VCaP (cell line): ENCODE measurements around the gene SDK1.

Experiments used
- H3K27ac ChIP-seq: fragments of 450-650 bp; 2 replicates; pipeline ENCODE4 v1.5.1; 2017
- TF ChIP-seq, protein P1 (sequence below): fragments of 450-650 bp; conservative IDR thresholded peaks from 2 replicates; pipeline ENCODE4 v1.5.1; 2017; ENCODE audit warnings: mild to moderate bottlenecking, moderate library complexity

The SDK1 gene

DNA sequence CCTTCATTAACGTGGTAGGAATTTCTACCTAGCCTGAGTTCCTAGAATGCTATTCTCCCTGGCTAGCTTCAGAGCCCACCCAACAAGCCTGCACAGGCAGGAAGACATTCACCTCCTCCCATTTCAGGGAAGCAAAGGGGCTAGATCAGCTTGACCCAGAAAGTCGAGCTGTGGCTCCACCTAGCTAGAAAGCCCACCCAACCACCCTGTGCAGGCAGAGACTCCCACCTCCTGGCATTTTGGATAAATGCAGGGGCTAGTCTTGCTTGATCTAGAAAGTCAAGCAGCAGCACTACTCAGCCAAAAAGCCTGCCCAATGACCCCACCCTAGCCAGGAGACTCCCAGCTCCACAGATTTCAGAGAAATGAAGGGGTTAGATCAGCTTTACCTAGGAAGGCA is 479.5 kb downstream of the SDK1 start:
- TF ChIP-seq, protein P1, sequence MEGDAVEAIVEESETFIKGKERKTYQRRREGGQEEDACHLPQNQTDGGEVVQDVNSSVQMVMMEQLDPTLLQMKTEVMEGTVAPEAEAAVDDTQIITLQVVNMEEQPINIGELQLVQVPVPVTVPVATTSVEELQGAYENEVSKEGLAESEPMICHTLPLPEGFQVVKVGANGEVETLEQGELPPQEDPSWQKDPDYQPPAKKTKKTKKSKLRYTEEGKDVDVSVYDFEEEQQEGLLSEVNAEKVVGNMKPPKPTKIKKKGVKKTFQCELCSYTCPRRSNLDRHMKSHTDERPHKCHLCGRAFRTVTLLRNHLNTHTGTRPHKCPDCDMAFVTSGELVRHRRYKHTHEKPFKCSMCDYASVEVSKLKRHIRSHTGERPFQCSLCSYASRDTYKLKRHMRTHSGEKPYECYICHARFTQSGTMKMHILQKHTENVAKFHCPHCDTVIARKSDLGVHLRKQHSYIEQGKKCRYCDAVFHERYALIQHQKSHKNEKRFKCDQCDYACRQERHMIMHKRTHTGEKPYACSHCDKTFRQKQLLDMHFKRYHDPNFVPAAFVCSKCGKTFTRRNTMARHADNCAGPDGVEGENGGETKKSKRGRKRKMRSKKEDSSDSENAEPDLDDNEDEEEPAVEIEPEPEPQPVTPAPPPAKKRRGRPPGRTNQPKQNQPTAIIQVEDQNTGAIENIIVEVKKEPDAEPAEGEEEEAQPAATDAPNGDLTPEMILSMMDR = no peak
- H3K27ac ChIP-seq = no peak overlapping the region

DNA sequence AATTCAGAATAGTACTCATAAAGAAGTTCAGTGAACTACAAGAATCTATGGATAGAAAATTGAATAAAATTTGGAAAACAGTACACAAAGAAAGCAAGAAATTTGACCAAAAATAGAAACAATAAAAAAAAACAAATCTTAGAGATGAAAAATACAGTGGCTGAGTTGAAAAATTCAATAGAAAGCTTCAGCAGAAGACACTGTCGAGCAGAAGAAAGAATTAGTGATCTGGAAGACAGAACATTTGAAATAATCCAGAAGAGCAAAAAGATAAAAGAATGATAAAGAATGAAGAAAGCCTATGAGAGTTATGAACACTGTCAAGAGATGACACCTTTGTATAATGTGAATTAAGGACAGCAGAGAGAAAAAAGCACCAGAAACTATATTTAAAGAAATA is 480.6 kb downstream of the SDK1 start:
- H3K27ac ChIP-seq = no peak overlapping the region
- TF ChIP-seq, protein P1 = no peak

DNA sequence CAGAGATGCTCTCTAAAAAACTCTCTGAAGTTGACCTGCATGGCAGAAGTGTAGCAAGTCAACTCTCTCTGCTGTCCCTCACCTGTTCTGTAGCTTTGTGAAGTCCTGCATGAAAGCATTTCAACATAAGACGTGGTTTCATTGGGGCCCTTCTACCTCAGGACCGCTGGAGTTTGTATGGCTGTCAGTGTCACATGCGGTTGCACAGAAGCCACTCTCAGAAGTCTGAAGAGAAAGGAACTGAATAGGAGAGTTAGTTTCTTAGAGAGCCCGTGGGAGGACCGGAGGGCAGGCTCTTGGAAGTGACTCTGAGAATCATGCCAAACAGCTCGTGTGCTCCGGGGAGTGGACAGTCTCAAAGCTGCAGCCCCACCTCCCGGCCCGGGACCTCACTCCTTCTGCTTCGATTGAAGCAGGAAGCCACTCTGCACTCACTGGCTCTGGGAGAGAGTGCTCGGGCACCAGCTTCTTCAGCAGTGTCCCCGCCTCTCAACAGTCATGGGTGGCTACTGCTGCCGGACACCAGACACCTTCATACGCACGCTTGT is 486.7 kb downstream of the SDK1 start:
- no peak overlapping the region for H3K27ac ChIP-seq
- TF ChIP-seq, protein P1 = no peak

DNA sequence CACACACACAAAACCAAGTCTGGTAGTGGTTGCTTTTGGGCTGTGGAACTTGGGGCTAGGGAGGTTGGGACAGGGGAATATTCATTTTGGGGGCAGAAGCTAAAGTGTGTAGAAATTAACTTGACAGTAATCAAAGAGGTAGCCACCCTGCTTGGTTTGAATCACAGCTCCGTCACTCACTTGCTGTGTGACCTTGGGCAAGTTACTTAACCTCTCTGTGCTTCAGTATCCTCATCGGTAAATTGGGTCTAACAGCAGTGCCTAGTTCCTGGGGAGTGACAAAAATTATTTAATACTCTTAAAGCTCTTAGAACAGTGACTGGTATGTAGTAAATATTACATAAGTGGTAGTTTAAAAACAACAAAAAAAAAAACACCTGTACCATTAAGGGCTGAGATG is 489.8 kb downstream of the SDK1 start:
- no peak overlapping the region for H3K27ac ChIP-seq
- TF ChIP-seq, protein P1 = no peak

DNA sequence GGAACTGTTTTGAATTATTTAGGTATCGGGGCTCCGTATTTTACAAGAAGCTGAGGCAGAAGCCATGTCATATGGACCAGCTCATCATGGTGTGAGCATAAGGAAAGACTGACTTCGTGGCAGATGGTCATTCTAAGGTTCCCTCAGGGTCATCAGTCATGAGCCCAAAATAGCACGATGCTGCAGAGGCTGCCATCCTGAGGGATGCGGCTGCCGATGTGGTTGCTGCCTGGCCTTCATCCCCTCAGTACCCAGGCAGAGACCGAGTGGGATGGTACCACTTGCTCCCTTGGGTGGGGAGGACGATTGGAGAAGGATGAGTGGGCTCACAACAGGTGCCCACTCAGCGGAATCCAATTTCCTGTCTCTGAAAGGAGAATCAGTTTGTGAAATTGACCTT is 490.3 kb downstream of the SDK1 start:
- TF ChIP-seq, protein P1 = no peak
- H3K27ac ChIP-seq = no peak overlapping the region

DNA sequence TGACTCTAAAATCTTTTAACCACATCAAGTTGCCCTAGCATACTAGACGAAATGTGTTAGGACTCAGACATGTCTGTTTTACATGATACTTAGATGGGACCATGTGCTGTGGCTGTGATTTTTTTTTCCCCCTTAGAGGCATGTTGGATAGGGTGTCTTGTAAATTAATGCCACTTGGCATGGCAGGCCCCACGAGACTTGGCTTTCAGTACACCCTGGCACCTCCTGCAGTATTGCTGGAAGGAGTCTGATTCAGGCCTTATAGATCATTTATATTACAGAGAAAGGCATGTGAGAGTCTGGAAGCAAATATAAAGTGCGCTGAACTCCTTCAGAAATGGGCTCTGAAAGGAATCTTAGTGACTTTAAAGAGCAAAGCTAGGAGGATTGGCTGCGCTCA is 494.1 kb downstream of the SDK1 start:
- TF ChIP-seq, protein P1 = no peak
- H3K27ac ChIP-seq = no peak overlapping the region

DNA sequence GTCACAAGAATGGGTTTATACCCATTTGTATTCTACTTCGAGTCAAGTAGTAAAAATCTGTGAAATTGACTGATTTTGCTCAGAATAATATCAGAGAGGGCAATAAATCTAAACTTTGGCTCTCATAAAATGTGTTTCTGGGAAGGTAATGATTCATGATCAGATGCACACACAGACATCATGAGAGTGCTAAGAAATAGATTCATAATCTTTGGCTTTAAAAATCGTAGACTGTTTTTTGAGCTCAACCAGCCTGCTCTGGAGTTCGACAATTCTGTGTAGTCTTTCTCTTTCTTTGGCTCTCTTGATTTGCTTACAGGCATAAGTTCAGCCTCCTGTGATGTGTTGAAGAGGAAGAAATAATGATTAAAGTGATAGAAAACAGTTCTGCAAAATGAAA is 494.7 kb downstream of the SDK1 start:
- TF ChIP-seq, protein P1 = no peak
- no peak overlapping the region for H3K27ac ChIP-seq
